Measurements from ENCODE around the gene TPP2.

The TPP2 gene

GRCh38 chr13:102606537-102607309 lies 9.9 kb downstream of the TPP2 start:
- TF ChIP-seq JUND (IDR thresholded peaks at IDR 0.05; ENCODE audit: low read depth), result no peak
- in situ Hi-C loops (cut with HindIII; ENCODE audit: low pct_unique_long_range_greater_than_20kb, low sequenced_read_pairs), result no loop called here
- DNase-seq (ENCODE audit: low read depth in 1 of 2, low spot score in 1 of 2), result no peak

- no peak for TF ChIP-seq JUND (IDR thresholded peaks at IDR 0.05; ENCODE audit: low read depth)
- DNase-seq (ENCODE audit: low read depth in 1 of 2, low spot score in 1 of 2), result no peak
- in situ Hi-C loops (cut with HindIII; ENCODE audit: low pct_unique_long_range_greater_than_20kb, low sequenced_read_pairs), result no loop called here
Measured at GRCh38 chr13:102608974-102609373, 12.2 kb downstream of the TPP2 start.

DNA sequence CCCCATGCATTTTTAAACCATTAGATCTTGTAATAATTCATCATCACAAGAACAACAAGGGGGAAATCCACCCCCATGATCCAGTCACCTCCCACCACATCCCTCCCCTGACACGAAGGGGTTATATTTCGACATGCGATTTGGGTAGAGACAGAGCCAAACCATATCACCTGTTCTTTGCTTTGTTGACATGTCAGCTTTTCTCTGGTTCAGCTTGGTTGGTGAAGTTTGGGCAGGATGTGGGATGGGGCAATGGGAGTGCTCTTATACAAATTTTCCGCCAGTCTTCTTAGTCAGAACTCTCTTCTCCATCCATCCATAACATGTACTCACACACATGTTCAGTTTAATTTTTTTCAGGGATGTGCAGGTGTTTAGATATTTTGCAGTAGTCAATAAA lies 12.9 kb downstream of the TPP2 start:
- DNase-seq (ENCODE audit: low read depth in 1 of 2, low spot score in 1 of 2), result no peak
- in situ Hi-C loops (cut with HindIII; ENCODE audit: low pct_unique_long_range_greater_than_20kb, low sequenced_read_pairs), result no loop called here
- no peak for TF ChIP-seq JUND (IDR thresholded peaks at IDR 0.05; ENCODE audit: low read depth)

- DNase-seq (ENCODE audit: low read depth in 1 of 2, low spot score in 1 of 2), result no peak
- TF ChIP-seq JUND (IDR thresholded peaks at IDR 0.05; ENCODE audit: low read depth), result no peak
- in situ Hi-C loops (cut with HindIII; ENCODE audit: low pct_unique_long_range_greater_than_20kb, low sequenced_read_pairs), result no loop called here
Measured at GRCh38 chr13:102610296-102610895, 13.6 kb downstream of the TPP2 start.

DNA sequence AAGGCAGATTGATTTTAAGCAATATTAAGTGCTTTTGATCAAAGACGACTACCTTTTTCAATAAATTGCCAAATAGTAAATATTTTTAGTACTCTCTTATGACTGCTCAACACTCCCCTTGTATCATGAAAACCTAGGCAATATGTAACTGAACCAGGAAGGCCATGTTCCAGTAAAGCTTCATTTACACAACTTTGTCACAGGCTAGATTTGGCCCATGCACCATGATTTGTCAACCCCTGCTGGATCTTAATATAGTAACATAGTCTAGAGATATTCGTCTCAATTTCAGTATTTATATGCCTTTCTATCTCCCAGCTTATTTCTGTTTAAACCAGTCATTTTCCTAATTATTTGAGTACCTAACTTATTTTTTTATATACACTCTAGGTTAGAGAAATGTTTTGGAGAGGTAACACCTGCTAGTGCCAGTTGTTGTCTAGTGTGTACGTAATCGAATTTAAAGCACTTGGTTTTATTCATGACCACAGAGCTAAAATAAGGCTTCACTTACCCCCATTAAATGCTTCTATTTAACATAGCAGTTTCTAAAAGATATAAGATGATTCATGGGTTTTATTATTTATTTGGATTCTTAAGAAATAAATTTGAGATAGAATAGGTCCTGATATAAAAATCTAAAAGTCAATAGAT lies 21.0 kb downstream of the TPP2 start:
- no peak for TF ChIP-seq JUND (IDR thresholded peaks at IDR 0.05; ENCODE audit: low read depth)
- in situ Hi-C loops (cut with HindIII; ENCODE audit: low pct_unique_long_range_greater_than_20kb, low sequenced_read_pairs), result no loop called here
- DNase-seq (ENCODE audit: low read depth in 1 of 2, low spot score in 1 of 2), result no peak

GRCh38 chr13:102620516-102620915 lies 23.7 kb downstream of the TPP2 start:
- in situ Hi-C loops (cut with HindIII; ENCODE audit: low pct_unique_long_range_greater_than_20kb, low sequenced_read_pairs), result no loop called here
- no peak for DNase-seq (ENCODE audit: low read depth in 1 of 2, low spot score in 1 of 2)
- no peak for TF ChIP-seq JUND (IDR thresholded peaks at IDR 0.05; ENCODE audit: low read depth)

- in situ Hi-C loops (cut with HindIII; ENCODE audit: low pct_unique_long_range_greater_than_20kb, low sequenced_read_pairs), result no loop called here
- DNase-seq (ENCODE audit: low read depth in 1 of 2, low spot score in 1 of 2), result no peak
- TF ChIP-seq JUND (IDR thresholded peaks at IDR 0.05; ENCODE audit: low read depth), result no peak
Measured at GRCh38 chr13:102626928-102627327, 30.1 kb downstream of the TPP2 start.

DNA sequence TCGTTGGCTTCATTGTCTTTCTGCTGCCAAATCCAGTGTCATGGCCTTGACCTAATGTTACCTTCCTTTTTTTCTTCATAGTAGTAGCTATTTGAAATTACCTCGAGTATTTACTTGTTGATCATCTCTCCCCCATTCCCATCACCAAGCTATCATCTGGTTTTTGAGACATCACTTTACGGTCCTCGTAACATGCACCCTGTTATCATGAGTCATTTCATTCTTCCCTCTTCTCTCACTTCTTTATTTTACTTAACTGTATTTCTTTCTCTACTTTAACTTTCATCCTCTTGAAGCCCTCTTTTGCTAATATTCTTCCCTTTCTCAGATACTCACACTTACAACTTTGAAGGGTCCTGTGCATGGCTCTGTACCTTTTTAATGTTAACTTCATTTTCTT lies 31.8 kb downstream of the TPP2 start:
- in situ Hi-C loops (cut with HindIII; ENCODE audit: low pct_unique_long_range_greater_than_20kb, low sequenced_read_pairs), result no loop called here
- DNase-seq (ENCODE audit: low read depth in 1 of 2, low spot score in 1 of 2), result no peak
- TF ChIP-seq JUND (IDR thresholded peaks at IDR 0.05; ENCODE audit: low read depth), result no peak

DNA sequence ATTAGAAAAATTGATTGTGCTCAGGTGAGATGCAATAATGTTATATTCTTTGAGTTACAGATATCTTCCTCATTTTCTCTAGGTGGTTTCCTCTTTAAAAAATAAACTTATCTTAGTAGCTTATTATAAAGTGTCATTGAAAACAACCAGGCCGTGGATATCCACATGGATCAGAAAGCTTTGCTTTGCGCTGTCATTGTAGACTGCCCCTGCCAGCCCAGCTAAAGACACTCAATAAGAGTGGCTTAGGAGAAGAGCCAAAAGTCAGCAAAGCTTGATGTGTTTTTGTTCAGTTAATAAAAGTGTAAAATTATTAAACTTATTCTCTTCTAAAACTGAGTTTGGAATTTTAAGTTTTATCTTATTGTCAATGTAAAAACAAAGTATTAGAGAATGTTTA lies 34.4 kb downstream of the TPP2 start:
- no peak for TF ChIP-seq JUND (IDR thresholded peaks at IDR 0.05; ENCODE audit: low read depth)
- in situ Hi-C loops (cut with HindIII; ENCODE audit: low pct_unique_long_range_greater_than_20kb, low sequenced_read_pairs), result no loop called here
- no peak for DNase-seq (ENCODE audit: low read depth in 1 of 2, low spot score in 1 of 2)

GRCh38 chr13:102638741-102639140 lies 42.0 kb downstream of the TPP2 start:
- no peak for DNase-seq (ENCODE audit: low read depth in 1 of 2, low spot score in 1 of 2)
- no peak for TF ChIP-seq JUND (IDR thresholded peaks at IDR 0.05; ENCODE audit: low read depth)
- in situ Hi-C loops (cut with HindIII; ENCODE audit: low pct_unique_long_range_greater_than_20kb, low sequenced_read_pairs), result no loop called here

DNA sequence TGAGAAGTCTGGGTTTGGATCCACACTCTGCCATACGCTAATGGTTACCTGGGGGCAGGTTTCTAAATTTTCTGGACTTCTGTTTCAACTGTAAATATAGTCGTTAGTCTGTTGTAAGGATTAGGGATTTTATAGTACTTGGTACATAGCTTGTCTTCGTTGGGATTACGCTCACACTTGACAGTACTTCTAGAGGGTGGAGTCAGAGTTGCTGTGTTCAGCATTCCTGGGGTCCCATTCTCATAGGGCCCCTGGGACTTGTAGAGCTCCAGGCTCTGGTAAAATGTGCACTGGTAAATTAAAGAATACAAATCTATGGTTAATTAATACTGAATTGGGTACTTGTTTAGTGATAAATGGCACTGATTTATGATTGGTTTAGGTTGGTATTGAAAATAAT lies 45.2 kb downstream of the TPP2 start:
- no peak for DNase-seq (ENCODE audit: low read depth in 1 of 2, low spot score in 1 of 2)
- in situ Hi-C loops (cut with HindIII; ENCODE audit: low pct_unique_long_range_greater_than_20kb, low sequenced_read_pairs), result no loop called here

GRCh38 chr13:102642475-102642874 lies 45.7 kb downstream of the TPP2 start:
- peak in 1 of 2 experiments; percentile 3 for DNase-seq (ENCODE audit: low read depth in 1 of 2, low spot score in 1 of 2)
- in situ Hi-C loops (cut with HindIII; ENCODE audit: low pct_unique_long_range_greater_than_20kb, low sequenced_read_pairs), result no loop called here
- no peak for TF ChIP-seq JUND (IDR thresholded peaks at IDR 0.05; ENCODE audit: low read depth)

More for the DNA sequence above, 45.2 kb downstream of the TPP2 start:
- TF ChIP-seq JUND (IDR thresholded peaks at IDR 0.05; ENCODE audit: low read depth), result no peak

- no peak for TF ChIP-seq JUND (IDR thresholded peaks at IDR 0.05; ENCODE audit: low read depth)
- no peak for DNase-seq (ENCODE audit: low read depth in 1 of 2, low spot score in 1 of 2)
- in situ Hi-C loops (cut with HindIII; ENCODE audit: low pct_unique_long_range_greater_than_20kb, low sequenced_read_pairs), result no loop called here
Measured at GRCh38 chr13:102643656-102644055, 46.9 kb downstream of the TPP2 start.

Measured in T47D (cell line).